HCT116 (cell line): ENCODE results near the gene GMNN. TPM values are rescaled to one million over a fixed set of nuclear protein-coding genes. Genes with fewer than 3 reads are reported as not detected.
"Not testable (repeated sequence)": the region's sequence is repeated elsewhere in the genome, so short reads cannot be mapped to it uniquely, and the experiment has no call there.

Source experiments
- ATAC-seq: fragments of 200-7000 bp; cut with Tn5 transposase; 2 replicates; pipeline ENCODE4 v1.9.1; 2020; ENCODE audit warnings: mild to moderate bottlenecking, moderate library complexity
- BruUV-seq: library from RNA; stranded (reverse); fragments of 400-500 nt; replicated peaks from 2 replicates; lab custom pipeline; 2021; lab: Mats Ljungman, UMichigan
- CTCF ChIA-PET: fragments of 300-600 bp; sonication (Branson Sonifier 250); formaldehyde crosslinking; loops from one replicate; lab custom pipeline; 2021; ENCODE audit warnings: antibody characterized with exemption; lab: Charles Lee
- POLR2A ChIA-PET: fragments of 300-600, 350-600 bp; sonication (Branson Sonifier 250); formaldehyde crosslinking; loops from one replicate; lab custom pipeline; 2021; ENCODE audit warnings: antibody characterized with exemption; lab: Charles Lee
- RAD21 ChIA-PET, 2 experiments: fragments of 300-600 bp; sonication (Branson Sonifier 250); formaldehyde crosslinking; loops; one replicate each; lab custom pipeline; 2023; ENCODE audit warnings: low total read pairs in 2 of 2; ENCODE audit not compliant: uncharacterized antibody in 2 of 2, unreplicated experiment in 2 of 2, low non-redundant PET in 1 of 2; lab: Charles Lee
- DNase-seq: peaks from one replicate; pipeline ENCODE4 v3.0.0-alpha.2; 2010; ENCODE audit warnings: low read depth, low spot score
- H2AFZ ChIP-seq: fragments of 200-600 bp; shearing (Covaris generic), sonication (generic); 2 replicates; pipeline ENCODE4 v1.6.1; 2017; ENCODE audit warnings: low read depth, mixed run types, mixed read lengths, antibody characterized with exemption, low read length; ENCODE audit not compliant: poor library complexity, severe bottlenecking
- H3K27ac ChIP-seq: 2 replicates; pipeline ENCODE4 v1.5.1; 2012; ENCODE audit warnings: low read depth, low read length
- H3K27me3 ChIP-seq: fragments of 200-600 bp; sonication (generic); 2 replicates; pipeline ENCODE4 v1.6.1; 2016; ENCODE audit warnings: mixed run types, low read length, mixed read lengths; ENCODE audit not compliant: insufficient read depth
- H3K36me3 ChIP-seq, 2 experiments: fragments of 200-500 bp in 1 of 2; fragments of 200-600 bp in 1 of 2; sonication (Bioruptor generic) in 1 of 2; sonication (generic) in 1 of 2; 2 replicates each; pipeline versions ENCODE4 v1.5.1 to v1.6.1; 2014 to 2016; ENCODE audit warnings: low read length in 2 of 2, inconsistent platforms in 1 of 2, mixed read lengths in 1 of 2, mixed run types in 1 of 2; ENCODE audit not compliant: insufficient read depth in 2 of 2, control insufficient read depth in 1 of 2
- H3K4me1 ChIP-seq, 2 experiments: fragments of 200-600 bp in 1 of 2; sonication (generic) in 1 of 2; 2 replicates each; pipeline versions ENCODE4 v1.5.1 to v1.6.1; 2012 to 2017; ENCODE audit warnings: low read length in 2 of 2, inconsistent platforms in 1 of 2, mild to moderate bottlenecking in 1 of 2, mixed read lengths in 1 of 2, mixed run types in 1 of 2, moderate library complexity in 1 of 2; ENCODE audit not compliant: insufficient read depth in 2 of 2, control insufficient read depth in 1 of 2
- H3K4me2 ChIP-seq: fragments of 200-600 bp; sonication (generic); 2 replicates; pipeline ENCODE4 v1.6.1; 2017; ENCODE audit warnings: mixed run types, low read length, mixed read lengths
- H3K4me3 ChIP-seq, 2 experiments: fragments of 200-600 bp in 1 of 2; sonication (generic) in 1 of 2; replicated peaks in 1 of 2; 2 replicates each; pipeline ENCODE4 v1.5.1; 2011 to 2016; ENCODE audit warnings: low read length in 2 of 2, control low read depth in 1 of 2, low read depth in 1 of 2, mild to moderate bottlenecking in 1 of 2, mixed read lengths in 1 of 2, mixed run types in 1 of 2
- H3K79me2 ChIP-seq: fragments of 200-600 bp; sonication (generic); 2 replicates; pipeline ENCODE4 v1.6.1; 2017; ENCODE audit warnings: mild to moderate bottlenecking, mixed run types, low read length, moderate library complexity, mixed read lengths; ENCODE audit not compliant: insufficient read depth
- H3K9ac ChIP-seq: fragments of 200-600 bp; sonication (generic); 2 replicates; pipeline ENCODE4 v1.6.1; 2016; ENCODE audit warnings: low read length, mixed read lengths
- H3K9me2 ChIP-seq: fragments of 200-600 bp; sonication (generic), shearing (Covaris generic); 2 replicates; pipeline ENCODE4 v1.6.1; 2017; ENCODE audit warnings: mixed run types, mild to moderate bottlenecking, moderate library complexity; ENCODE audit not compliant: insufficient read depth
- H3K9me3 ChIP-seq, 2 experiments: fragments of 200-500 bp in 1 of 2; fragments of 200-600 bp in 1 of 2; sonication (Bioruptor generic) in 1 of 2; sonication (generic) in 1 of 2; 2 replicates each; pipeline ENCODE4 v1.6.1; 2014 to 2017; ENCODE audit warnings: low read length in 2 of 2, mixed read lengths in 2 of 2, inconsistent platforms in 1 of 2, low read depth in 1 of 2, mild to moderate bottlenecking in 1 of 2, mixed run types in 1 of 2, moderate library complexity in 1 of 2; ENCODE audit not compliant: control insufficient read depth in 1 of 2, insufficient read depth in 1 of 2
- H4K20me1 ChIP-seq: fragments of 200-600 bp; sonication (generic), shearing (Covaris generic); 2 replicates; pipeline ENCODE4 v1.6.1; 2017; ENCODE audit warnings: mixed run types, mild to moderate bottlenecking, moderate library complexity; ENCODE audit not compliant: insufficient read depth
- CEBPB ChIP-seq: IDR thresholded peaks from 2 replicates; pipeline ENCODE4 v1.6.1; 2012; ENCODE audit warnings: low read depth
- ELF1 ChIP-seq: IDR thresholded peaks from 2 replicates; pipeline ENCODE4 v1.6.1; 2012; ENCODE audit warnings: low read depth, borderline replicate concordance
- FOSL1 ChIP-seq: IDR thresholded peaks from 2 replicates; pipeline ENCODE4 v1.6.1; 2012; ENCODE audit warnings: low read depth
- REST ChIP-seq: IDR thresholded peaks from 2 replicates; pipeline ENCODE4 v1.6.1; 2012; ENCODE audit warnings: low read depth
- YY1 ChIP-seq: IDR thresholded peaks from 2 replicates; pipeline ENCODE4 v1.6.1; 2011; ENCODE audit warnings: low read length, low read depth, moderate library complexity, mild to moderate bottlenecking; ENCODE audit not compliant: insufficient replicate concordance; ENCODE audit errors: extremely low read depth
- ZBTB33 ChIP-seq: IDR thresholded peaks from 2 replicates; pipeline ENCODE4 v1.6.1; 2011; ENCODE audit warnings: mild to moderate bottlenecking, low read length, moderate library complexity; ENCODE audit not compliant: insufficient replicate concordance; ENCODE audit errors: extremely low read depth
- intact Hi-C: fragments of 100-400 bp; cut with micrococcal nuclease; formaldehyde crosslinking; loops from 2 replicates; pipeline ENCODE4 v1.10.0; 2022
- total RNA-seq: library from RNA; stranded (reverse); gene quantifications from one replicate; pipeline ENCODE4 v1.2.1, GENCODE V29; 2021; ENCODE audit not compliant: unreplicated experiment

The GMNN gene
- total RNA-seq, 1 experiment from 2014 or later: 54.9 TPM

DNA sequence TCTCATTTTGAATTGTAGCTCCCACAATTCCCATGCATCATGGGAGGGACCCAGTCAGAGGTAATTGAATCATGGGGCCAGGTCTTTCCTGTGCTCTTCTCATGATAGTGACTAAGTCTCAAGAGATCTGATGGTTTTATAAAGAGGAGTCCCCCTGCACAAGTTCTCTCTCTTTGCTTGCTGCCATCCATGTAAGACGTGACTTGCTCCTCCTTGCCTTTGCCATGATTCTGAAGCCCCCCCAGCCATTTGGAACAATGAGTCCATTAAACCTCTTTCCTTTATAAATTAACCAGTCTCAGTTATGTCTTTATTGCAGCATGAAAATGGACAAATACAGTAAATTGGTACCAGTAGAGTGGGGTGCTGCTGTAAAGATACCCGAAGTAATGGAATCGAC, 44.1 kb upstream of the GMNN start:
- H3K9ac ChIP-seq, H3K4me3 ChIP-seq, H4K20me1 ChIP-seq, H3K79me2 ChIP-seq, H3K4me2 ChIP-seq, H3K36me3 ChIP-seq, intact Hi-C loops, H3K4me1 ChIP-seq, H3K27ac ChIP-seq, ATAC-seq, H3K9me3 ChIP-seq, BruUV-seq, POLR2A ChIA-PET, CTCF ChIA-PET, DNase-seq, H2AFZ ChIP-seq, H3K27me3 ChIP-seq, H3K9me2 ChIP-seq, RAD21 ChIA-PET: not testable (repeated sequence)

- H3K4me2 ChIP-seq, H3K4me1 ChIP-seq, H3K79me2 ChIP-seq, CTCF ChIA-PET, H3K36me3 ChIP-seq, POLR2A ChIA-PET, H4K20me1 ChIP-seq, ATAC-seq, RAD21 ChIA-PET, H3K9me3 ChIP-seq, H3K4me3 ChIP-seq, H3K9ac ChIP-seq, H2AFZ ChIP-seq, BruUV-seq, H3K27ac ChIP-seq, H3K9me2 ChIP-seq, DNase-seq, intact Hi-C loops, H3K27me3 ChIP-seq: not testable (repeated sequence)
These were observed 43.1 kb upstream of the GMNN start for GRCh38 chr6:24731456-24732134.

DNA sequence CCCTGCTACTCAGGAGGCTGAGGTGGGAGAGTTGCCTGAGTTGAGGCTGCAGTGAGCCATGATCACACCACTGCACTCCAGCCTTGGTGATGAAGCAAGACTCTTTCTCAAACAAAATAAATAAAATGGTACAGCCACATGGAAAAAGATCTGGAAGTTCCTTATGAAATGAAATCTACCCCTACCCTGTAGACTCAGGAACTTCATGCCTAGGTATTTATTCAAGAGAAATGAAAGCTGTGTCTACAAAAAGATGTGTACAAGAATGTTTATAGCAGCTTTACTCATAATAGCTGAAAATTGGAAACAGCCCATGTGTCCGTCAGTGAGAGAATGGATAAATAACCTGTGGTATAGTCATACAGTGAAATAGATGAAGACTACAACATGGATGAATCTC, 40.6 kb upstream of the GMNN start:
- Histone ChIP-seq H3K9me2 (no peaks in the 10 kb centered on the region), H3K4me1 (no peaks in the 10 kb centered on the region), H3K36me3 (no peaks in the 10 kb centered on the region), H3K27ac (no peak overlapping the region), H3K9me3 (peaks cover 0 to 4% of the 10 kb centered on the region in 2 experiments; a peak in 1 of 4 replicates), H3K9ac (no peak overlapping the region), H2AFZ (no peak overlapping the region), H3K79me2 (no peaks in the 10 kb centered on the region), H3K27me3 (no peaks in the 10 kb centered on the region), H4K20me1 (no peaks in the 10 kb centered on the region), H3K4me3 (no peak overlapping the region), H3K4me2 (no peak overlapping the region)
- CTCF ChIA-PET: no interaction called here
- intact Hi-C loops: no loop called here
- ATAC-seq: no peak
- no TSS peak for BruUV-seq
- RAD21 ChIA-PET: no interaction called here
- POLR2A ChIA-PET: interaction anchor here (1.7 kb wide), 1 partner anchor 9 kb away, joined by 5 read pairs; no protein-coding TSS in a partner anchor
- no peak for DNase-seq
- TF ChIP-seq REST (no peak), YY1 (no peak), FOSL1 (no peak), CEBPB (no peak), ZBTB33 (no peak), ELF1 (no peak)
